ENCODE results near the gene ANXA1.

Gene ANXA1

DNA sequence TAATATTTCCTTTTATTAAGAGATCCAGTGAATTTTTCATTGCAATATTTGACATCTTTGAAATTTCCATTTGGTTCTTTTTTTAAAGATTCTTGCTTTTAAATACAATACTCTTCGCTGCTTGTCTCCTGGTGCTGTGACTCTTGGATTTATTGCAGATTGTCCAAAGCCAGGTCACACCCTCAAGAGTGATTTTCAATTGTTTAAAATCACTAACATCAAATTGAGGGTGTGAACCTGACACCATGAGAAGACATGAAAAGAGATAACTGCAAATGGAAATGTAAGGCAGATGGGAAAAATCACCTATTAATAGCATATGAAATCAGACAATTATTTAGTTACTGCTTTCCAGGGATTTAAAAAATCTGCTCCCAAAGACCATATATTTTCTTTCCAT is 42.6 kb downstream of the ANXA1 start:
- Histone ChIP-seq H3K36me3 (ENCODE audit: control insufficient read depth in 1 of 2, insufficient read depth in 2 of 2, low read length in 2 of 2) (no peaks in the 10 kb centered on the region), H3K4me3 (ENCODE audit: low read depth in 1 of 2, low read length in 2 of 2) (no peak overlapping the region), H3K27ac (ENCODE audit: low read length) (no peak overlapping the region), H3K27me3 (ENCODE audit: low read depth, low read length) (no peaks in the 10 kb centered on the region), H3K9me3 (ENCODE audit: control insufficient read depth in 1 of 2, low read length in 2 of 2) (peaks cover 0 to 6% of the 10 kb centered on the region in 2 donors), H3K4me1 (ENCODE audit: control insufficient read depth in 1 of 2, insufficient read depth in 2 of 2, low read length in 2 of 2) (no peaks in the 10 kb centered on the region)

DNA sequence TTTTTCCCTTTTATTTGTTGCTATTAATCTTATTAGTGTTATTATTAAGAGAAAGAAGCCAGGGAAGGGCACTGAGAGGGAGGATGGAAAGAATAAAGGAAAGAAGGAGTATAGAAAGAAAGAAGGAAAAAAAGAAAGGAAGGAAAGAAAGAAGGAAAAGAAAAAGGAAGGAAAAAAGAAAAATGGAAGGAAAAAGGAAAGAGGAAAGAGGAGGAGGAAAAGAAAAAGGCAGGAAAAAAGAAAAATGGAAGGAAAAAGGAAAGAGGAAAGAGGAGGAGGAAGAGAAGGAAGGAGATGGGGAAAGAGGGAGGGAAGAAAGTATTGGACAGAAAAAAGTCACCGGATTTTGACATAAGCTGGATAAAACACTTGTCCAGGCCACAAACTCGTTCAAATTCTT is 47.8 kb downstream of the ANXA1 start:
- no peaks in the 10 kb centered on the region for H3K27me3 ChIP-seq (ENCODE audit: low read depth, low read length)
- H3K9me3 ChIP-seq (ENCODE audit: control insufficient read depth in 1 of 2, low read length in 2 of 2): no peaks in the 10 kb centered on the region
- H3K36me3 ChIP-seq (ENCODE audit: control insufficient read depth in 1 of 2, insufficient read depth in 2 of 2, low read length in 2 of 2): no peaks in the 10 kb centered on the region
- no peaks in the 10 kb centered on the region for H3K4me1 ChIP-seq (ENCODE audit: control insufficient read depth in 1 of 2, insufficient read depth in 2 of 2, low read length in 2 of 2)
- H3K27ac ChIP-seq (ENCODE audit: low read length): no peak overlapping the region
- H3K4me3 ChIP-seq (ENCODE audit: low read depth in 1 of 2, low read length in 2 of 2): no peak overlapping the region

DNA sequence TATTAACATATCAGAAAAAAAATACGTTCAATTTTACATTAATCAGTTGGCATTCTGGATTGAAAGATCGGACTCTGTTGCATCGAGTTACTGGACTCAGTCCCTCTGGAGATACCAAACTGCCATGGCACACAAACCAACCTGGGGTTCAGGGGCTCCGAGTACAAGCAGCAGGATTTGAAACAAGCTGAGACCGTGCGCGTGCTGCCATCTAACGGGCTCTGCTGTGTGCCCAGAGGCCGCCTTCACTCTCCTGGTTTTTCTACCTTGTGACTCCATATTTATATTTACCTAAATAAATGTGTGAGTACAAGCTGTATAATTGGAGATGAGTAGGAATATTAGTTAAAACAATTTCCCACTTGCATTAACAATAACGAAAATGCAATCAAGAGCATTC is 48.2 kb downstream of the ANXA1 start:
- Histone ChIP-seq H3K27me3 (ENCODE audit: low read depth, low read length) (no peaks in the 10 kb centered on the region), H3K4me1 (ENCODE audit: control insufficient read depth in 1 of 2, insufficient read depth in 2 of 2, low read length in 2 of 2) (no peaks in the 10 kb centered on the region), H3K4me3 (ENCODE audit: low read depth in 1 of 2, low read length in 2 of 2) (no peak overlapping the region)

DNA sequence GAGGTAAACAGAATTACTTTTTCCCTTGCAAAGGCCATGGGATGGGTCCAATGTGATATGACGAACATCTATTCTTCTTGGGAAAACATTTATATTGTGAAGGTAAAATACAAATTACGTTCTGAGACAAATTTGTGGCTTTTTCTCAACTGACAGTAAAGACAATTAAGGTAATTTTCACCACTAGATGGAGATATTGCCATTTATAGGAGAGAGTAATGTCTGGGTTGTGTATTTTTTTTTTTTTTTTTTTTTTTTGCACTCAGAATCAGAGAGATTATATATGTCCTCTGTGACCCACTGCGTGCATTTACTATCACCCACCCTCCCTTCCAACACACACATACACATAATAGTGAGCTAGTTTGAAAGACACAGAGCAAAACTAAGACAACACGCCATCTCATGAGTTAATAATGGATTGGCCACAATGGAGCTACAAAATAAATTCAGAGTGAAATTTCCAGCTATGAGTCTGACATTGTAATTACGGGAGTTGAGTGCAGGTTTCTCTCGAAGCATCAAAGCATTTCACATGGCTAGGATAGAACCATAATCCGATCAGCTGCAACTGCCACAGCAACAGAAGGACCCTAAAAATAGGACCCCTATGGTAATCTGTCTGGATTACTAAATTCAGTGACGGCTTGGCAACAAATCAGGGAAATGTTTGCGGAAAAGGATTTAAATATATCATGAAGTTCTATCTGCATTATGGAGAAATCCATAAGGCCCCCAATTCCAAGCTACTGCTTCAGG is 49.2 kb downstream of the ANXA1 start:
- Histone ChIP-seq H3K9me3 (ENCODE audit: control insufficient read depth in 1 of 2, low read length in 2 of 2) (no peaks in the 10 kb centered on the region), H3K27me3 (ENCODE audit: low read depth, low read length) (no peaks in the 10 kb centered on the region), H3K4me3 (ENCODE audit: low read depth in 1 of 2, low read length in 2 of 2) (no peak overlapping the region)

More for the DNA sequence above, 48.2 kb downstream of the ANXA1 start:
- no peak overlapping the region for H3K27ac ChIP-seq (ENCODE audit: low read length)
- H3K36me3 ChIP-seq (ENCODE audit: control insufficient read depth in 1 of 2, insufficient read depth in 2 of 2, low read length in 2 of 2): no peaks in the 10 kb centered on the region
- H3K9me3 ChIP-seq (ENCODE audit: control insufficient read depth in 1 of 2, low read length in 2 of 2): no peaks in the 10 kb centered on the region

DNA sequence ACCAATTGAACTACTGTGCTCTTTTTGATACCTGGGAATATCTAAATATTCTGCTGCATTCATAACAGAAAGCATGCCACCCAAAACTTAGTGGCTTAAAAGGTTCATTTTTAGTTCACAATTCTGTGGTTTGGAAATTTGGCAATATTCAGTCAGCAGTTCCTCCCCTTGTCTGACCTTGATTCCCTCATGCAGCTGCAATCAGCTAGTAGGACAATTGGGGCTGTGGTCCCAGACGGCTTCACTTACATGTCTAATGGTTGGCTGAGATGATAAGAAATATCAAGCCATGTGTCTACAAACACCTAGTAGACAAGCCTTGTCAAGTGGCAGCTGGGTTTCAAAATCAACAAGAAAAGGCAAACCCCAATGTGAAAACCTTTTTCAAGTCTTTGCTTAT is 51.3 kb downstream of the ANXA1 start:
- no peaks in the 10 kb centered on the region for H3K36me3 ChIP-seq (ENCODE audit: control insufficient read depth in 1 of 2, insufficient read depth in 2 of 2, low read length in 2 of 2)
- H3K4me1 ChIP-seq (ENCODE audit: control insufficient read depth in 1 of 2, insufficient read depth in 2 of 2, low read length in 2 of 2): no peaks in the 10 kb centered on the region
- no peaks in the 10 kb centered on the region for H3K27me3 ChIP-seq (ENCODE audit: low read depth, low read length)
- no peak overlapping the region for H3K27ac ChIP-seq (ENCODE audit: low read length)
- H3K9me3 ChIP-seq (ENCODE audit: control insufficient read depth in 1 of 2, low read length in 2 of 2): no peaks in the 10 kb centered on the region
- no peak overlapping the region for H3K4me3 ChIP-seq (ENCODE audit: low read depth in 1 of 2, low read length in 2 of 2)

More for the DNA sequence above, 49.2 kb downstream of the ANXA1 start:
- H3K27ac ChIP-seq (ENCODE audit: low read length): no peak overlapping the region
- H3K4me1 ChIP-seq (ENCODE audit: control insufficient read depth in 1 of 2, insufficient read depth in 2 of 2, low read length in 2 of 2): no peaks in the 10 kb centered on the region
- no peaks in the 10 kb centered on the region for H3K36me3 ChIP-seq (ENCODE audit: control insufficient read depth in 1 of 2, insufficient read depth in 2 of 2, low read length in 2 of 2)

DNA sequence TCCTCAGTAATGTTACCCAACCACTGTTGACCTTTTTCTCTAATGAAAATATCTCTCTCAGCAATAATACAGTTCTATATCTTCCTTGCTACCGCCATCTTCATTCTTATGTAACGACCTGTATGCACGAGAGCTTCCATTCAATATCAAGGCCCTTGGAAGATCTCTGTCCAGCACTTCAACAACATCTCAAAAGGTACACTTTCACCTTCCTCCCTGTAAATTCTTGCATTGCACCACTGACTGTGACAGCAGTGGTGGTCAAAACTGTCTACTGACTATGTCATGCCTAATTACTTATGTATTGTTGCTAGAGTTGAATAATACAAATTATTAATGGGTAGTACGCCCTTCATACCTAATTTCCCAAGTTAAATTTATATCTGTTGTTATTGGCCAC is 53.3 kb downstream of the ANXA1 start:
- Histone ChIP-seq H3K9me3 (ENCODE audit: control insufficient read depth in 1 of 2, low read length in 2 of 2) (no peaks in the 10 kb centered on the region), H3K36me3 (ENCODE audit: control insufficient read depth in 1 of 2, insufficient read depth in 2 of 2, low read length in 2 of 2) (no peaks in the 10 kb centered on the region), H3K27ac (ENCODE audit: low read length) (no peak overlapping the region), H3K4me3 (ENCODE audit: low read depth in 1 of 2, low read length in 2 of 2) (no peak overlapping the region), H3K4me1 (ENCODE audit: control insufficient read depth in 1 of 2, insufficient read depth in 2 of 2, low read length in 2 of 2) (no peaks in the 10 kb centered on the region), H3K27me3 (ENCODE audit: low read depth, low read length) (no peaks in the 10 kb centered on the region)

DNA sequence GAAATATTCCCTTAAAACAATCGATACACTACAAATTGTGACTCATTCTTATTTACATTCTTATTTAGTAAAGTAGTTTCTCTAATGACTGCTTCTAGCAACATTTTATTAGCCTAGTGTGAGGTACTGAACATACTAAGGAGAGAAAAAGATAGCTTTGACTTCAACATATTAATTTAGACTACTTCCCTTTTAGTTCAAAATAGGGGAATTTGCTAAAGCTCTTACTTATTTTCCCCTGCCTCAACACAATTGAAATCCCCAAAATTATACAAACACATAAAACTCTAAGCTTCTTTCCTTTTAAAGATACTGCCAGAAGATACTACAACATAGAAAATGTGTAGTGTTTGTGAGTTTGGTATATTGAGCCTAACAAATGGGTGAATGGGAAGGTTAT is 55.2 kb downstream of the ANXA1 start:
- Histone ChIP-seq H3K4me3 (ENCODE audit: low read depth in 1 of 2, low read length in 2 of 2) (no peak overlapping the region), H3K4me1 (ENCODE audit: control insufficient read depth in 1 of 2, insufficient read depth in 2 of 2, low read length in 2 of 2) (no peaks in the 10 kb centered on the region), H3K9me3 (ENCODE audit: control insufficient read depth in 1 of 2, low read length in 2 of 2) (no peaks in the 10 kb centered on the region), H3K27me3 (ENCODE audit: low read depth, low read length) (no peaks in the 10 kb centered on the region), H3K27ac (ENCODE audit: low read length) (no peak overlapping the region), H3K36me3 (ENCODE audit: control insufficient read depth in 1 of 2, insufficient read depth in 2 of 2, low read length in 2 of 2) (no peaks in the 10 kb centered on the region)

DNA sequence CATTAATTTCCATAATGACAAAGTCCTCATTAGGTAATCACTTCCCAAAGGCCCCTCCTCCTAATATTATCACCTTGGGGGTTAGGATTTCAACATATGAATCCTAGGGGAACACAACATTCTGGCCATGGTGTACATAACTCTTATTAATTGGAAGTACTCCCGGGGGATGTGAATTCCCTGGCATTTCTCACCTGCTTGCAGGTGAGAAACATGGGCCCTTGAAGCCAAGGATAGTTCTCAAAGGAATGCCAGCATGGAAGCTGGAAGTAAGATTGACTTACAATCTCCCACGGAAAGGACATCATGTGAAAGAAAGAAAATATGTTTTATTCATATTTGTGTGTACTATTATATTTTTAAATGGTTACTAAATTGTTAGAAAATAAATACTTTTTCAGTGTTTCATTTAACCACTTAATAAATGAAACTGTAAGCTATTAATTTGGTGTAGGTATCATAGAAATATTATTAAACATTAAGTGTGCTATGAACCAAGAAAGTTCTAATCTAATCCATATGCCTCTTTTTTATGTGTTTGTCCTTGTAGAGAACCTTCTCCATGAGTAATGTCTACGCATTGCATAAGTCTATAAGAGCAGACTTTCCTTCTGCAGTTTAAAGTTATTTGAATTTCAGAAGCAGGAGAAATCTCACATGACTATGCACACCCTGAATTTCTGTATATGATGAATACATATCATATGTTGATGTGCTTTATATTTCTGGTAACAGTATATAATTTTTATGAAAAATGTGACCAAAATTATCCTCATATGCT is 59.4 kb downstream of the ANXA1 start:
- H3K27me3 ChIP-seq (ENCODE audit: low read depth, low read length): no peaks in the 10 kb centered on the region
- no peak overlapping the region for H3K27ac ChIP-seq (ENCODE audit: low read length)
- no peaks in the 10 kb centered on the region for H3K9me3 ChIP-seq (ENCODE audit: control insufficient read depth in 1 of 2, low read length in 2 of 2)

DNA sequence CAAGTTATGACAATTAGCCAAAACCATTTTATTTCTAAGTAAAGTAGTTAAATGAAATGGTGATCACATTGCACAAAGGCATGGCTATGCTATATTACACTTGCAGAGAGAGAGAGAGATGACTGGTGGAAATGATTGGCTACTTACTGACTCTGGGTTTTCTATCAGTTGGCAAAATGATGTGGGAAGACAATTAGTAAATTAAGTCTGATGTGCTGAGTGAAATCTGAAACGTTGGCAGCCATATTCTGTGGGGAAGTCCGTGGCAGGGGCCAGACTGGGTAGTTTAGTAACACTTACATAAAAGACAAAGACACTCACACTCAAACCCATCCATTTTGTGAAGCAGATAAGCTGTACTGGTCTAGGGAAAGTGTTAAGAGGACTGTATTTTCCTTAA is 61.6 kb downstream of the ANXA1 start:
- Histone ChIP-seq H3K36me3 (ENCODE audit: control insufficient read depth in 1 of 2, insufficient read depth in 2 of 2, low read length in 2 of 2) (no peaks in the 10 kb centered on the region), H3K27ac (ENCODE audit: low read length) (no peak overlapping the region), H3K27me3 (ENCODE audit: low read depth, low read length) (no peaks in the 10 kb centered on the region), H3K9me3 (ENCODE audit: control insufficient read depth in 1 of 2, low read length in 2 of 2) (no peaks in the 10 kb centered on the region), H3K4me3 (ENCODE audit: low read depth in 1 of 2, low read length in 2 of 2) (no peak overlapping the region), H3K4me1 (ENCODE audit: control insufficient read depth in 1 of 2, insufficient read depth in 2 of 2, low read length in 2 of 2) (no peaks in the 10 kb centered on the region)

More for the DNA sequence above, 59.4 kb downstream of the ANXA1 start:
- H3K36me3 ChIP-seq (ENCODE audit: control insufficient read depth in 1 of 2, insufficient read depth in 2 of 2, low read length in 2 of 2): no peaks in the 10 kb centered on the region
- no peaks in the 10 kb centered on the region for H3K4me1 ChIP-seq (ENCODE audit: control insufficient read depth in 1 of 2, insufficient read depth in 2 of 2, low read length in 2 of 2)
- no peak overlapping the region for H3K4me3 ChIP-seq (ENCODE audit: low read depth in 1 of 2, low read length in 2 of 2)

DNA sequence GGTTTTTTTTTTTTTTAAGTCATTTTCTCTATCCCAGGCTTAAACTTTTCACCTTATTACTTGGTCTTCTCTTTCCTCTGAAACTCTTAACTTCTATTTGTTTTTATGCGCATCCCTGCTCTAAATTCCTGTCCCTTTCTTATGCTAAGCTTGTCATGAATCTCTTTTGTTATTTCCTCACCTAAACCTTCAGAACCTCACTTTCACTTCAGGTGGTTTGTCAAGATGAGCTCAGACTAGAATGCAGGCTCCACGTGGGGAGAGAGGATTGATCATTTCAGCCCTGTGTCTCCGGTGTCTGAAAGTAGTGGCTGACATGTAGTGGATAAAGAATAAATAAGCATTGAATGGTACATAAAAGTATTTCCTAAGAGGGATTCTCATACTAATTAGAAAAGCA is 63.6 kb downstream of the ANXA1 start:
- Histone ChIP-seq H3K9me3 (ENCODE audit: control insufficient read depth in 1 of 2, low read length in 2 of 2) (no peaks in the 10 kb centered on the region), H3K4me3 (ENCODE audit: low read depth in 1 of 2, low read length in 2 of 2) (no peak overlapping the region), H3K27me3 (ENCODE audit: low read depth, low read length) (no peaks in the 10 kb centered on the region), H3K4me1 (ENCODE audit: control insufficient read depth in 1 of 2, insufficient read depth in 2 of 2, low read length in 2 of 2) (no peaks in the 10 kb centered on the region), H3K27ac (ENCODE audit: low read length) (no peak overlapping the region), H3K36me3 (ENCODE audit: control insufficient read depth in 1 of 2, insufficient read depth in 2 of 2, low read length in 2 of 2) (no peaks in the 10 kb centered on the region)

DNA sequence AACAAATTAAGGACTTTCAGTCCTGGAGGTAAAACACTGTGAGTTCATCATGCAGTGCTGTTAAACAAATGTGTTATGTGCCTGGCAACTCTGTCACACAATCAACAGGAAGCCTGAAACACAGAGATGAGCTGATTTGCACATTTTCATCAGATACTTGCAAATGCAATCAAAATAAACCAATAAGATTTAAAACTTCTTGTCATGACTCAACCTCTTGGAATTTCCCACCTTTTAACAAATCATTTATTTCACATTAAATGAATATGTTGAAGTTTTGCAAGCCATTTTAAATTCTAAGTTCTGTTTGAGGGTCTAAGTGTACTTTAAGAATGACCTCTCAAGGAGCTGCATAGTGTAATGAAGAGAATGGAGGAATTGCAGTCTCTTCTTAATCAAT is 64.4 kb downstream of the ANXA1 start:
- Histone ChIP-seq H3K27me3 (ENCODE audit: low read depth, low read length) (no peaks in the 10 kb centered on the region), H3K4me3 (ENCODE audit: low read depth in 1 of 2, low read length in 2 of 2) (no peak overlapping the region), H3K36me3 (ENCODE audit: control insufficient read depth in 1 of 2, insufficient read depth in 2 of 2, low read length in 2 of 2) (no peaks in the 10 kb centered on the region), H3K27ac (ENCODE audit: low read length) (no peak overlapping the region), H3K9me3 (ENCODE audit: control insufficient read depth in 1 of 2, low read length in 2 of 2) (no peaks in the 10 kb centered on the region), H3K4me1 (ENCODE audit: control insufficient read depth in 1 of 2, insufficient read depth in 2 of 2, low read length in 2 of 2) (no peaks in the 10 kb centered on the region)
